Stimulated activated CD4-positive, alpha-beta T cell treated with anti-CD3 and anti-CD28 coated beads, Interleukin-12 subunit alpha, Interleukin-12 subunit beta, amount 100 ng/mL, for 24 hours (primary cell): ENCODE results near the gene OR5T1.

Experiments
- DNase-seq, 2 experiments: peaks; one replicate each; pipeline ENCODE4 v3.0.0-alpha.2; 2020; ENCODE audit warnings: low read depth in 2 of 2

OR5T1 gene

DNA sequence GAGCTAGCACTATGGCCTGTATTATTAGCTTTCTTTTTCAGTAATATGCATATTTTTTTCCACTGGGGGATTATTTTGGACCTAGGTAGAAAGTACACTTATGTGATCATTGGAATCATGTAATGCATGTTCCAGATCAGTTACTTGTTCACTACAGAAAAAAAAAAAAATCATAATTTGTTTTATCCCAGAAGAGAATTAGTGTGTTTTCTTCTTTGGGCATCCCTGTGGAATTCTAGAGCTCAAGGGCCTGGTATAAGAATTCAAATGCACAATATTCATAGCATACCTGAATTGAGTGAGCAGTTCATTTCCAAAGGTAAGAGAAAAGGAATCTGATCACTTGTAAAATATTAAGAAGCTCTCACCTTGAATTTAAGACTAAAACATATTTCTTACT is at the start of gene OR5T1:
Gene OR5T1 (plus strand): TSS at position 301 of the 400 bp plus-strand sequence. CDS start 1,485 bp downstream, outside the sequence.
- no peak for DNase-seq

DNA sequence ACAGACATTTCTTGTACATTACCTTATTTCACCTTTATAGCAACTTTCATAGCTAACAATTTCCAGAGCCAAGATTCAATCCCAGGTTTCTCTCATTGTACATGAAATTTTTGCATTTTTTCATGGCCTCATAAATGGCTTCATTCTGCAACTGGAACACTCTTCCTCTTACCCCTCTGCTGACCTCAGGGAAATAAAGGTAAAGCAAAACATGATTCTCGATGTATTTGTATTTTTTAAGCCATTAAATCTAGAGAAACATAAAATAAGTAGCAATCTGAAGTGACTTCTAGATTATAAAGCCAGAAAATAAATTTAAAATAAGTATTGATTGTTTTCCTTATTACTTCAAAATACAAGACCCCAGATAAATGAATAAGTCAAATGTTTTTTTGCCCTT is 39.8 kb upstream of the OR5T1 start, which contains the start of gene OR5T2:
Gene OR5T2 (minus strand): TSS at position 101 of the 400 bp plus-strand sequence. CDS start 1,193 bp downstream, outside the sequence.
- DNase-seq: no peak

DNA sequence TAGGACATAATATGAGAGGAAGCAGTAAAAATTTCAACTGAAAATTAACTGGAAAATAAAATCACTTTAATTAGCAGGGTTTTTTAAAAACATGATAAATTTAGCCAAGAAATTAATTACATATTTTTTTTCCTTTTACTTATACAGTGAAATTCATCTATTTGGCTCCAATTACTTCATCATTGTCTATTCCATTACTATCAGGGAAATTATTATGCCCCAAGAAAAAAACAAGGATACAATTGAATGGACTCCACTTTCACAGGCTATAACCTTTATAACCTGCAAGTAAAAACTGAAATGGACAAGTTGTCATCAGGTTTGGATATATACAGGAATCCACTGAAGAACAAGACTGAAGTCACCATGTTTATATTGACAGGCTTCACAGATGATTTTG is 22.0 kb upstream of the OR5T1 start, which contains the start of gene OR5T3:
Gene OR5T3 (plus strand): TSS at position 301 of the 400 bp plus-strand sequence. CDS start 0 bp downstream, at position 301.
- DNase-seq: no peak

DNA sequence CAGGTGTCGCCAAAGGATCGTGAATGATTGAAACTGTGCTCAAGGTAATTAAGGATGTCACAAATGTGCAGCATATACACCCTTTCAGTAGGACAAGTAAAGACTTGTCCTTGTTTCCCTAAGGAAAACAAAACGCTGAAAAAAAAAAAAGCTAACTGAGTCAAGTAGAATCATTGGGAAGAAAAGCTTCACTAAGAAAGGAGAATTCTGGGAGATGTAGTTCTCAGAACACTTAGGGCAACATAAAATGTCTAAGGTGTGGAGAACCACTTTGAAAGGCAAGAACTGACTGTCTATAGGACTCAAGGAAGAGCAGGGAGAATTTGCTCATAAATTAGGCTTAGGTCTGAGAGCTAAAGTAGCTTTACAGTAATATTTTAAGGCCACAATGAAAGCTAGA is 2.9 kb upstream of the OR5T1 start:
- no peak for DNase-seq

DNA sequence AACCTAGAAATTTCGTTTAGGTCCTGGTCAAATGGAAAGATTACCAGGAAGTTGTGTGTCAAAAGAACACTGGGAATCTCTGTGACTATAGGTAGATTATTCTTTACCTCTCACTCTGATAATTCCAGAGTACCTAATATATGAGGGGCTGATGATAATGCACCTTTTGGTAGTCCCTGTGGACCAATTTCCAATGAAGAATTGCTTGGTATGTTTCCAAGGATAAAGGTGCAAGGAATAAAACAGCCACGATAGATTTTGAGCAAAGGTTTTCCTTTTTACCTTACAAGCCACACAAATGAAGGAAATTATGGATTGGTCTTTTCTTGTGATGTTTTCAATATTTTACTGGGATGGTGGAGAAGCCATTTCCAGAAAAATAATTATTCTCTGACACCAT is 18.2 kb downstream of the OR5T1 start, which contains the start of gene OR8H1:
Gene OR8H1 (minus strand): TSS at position 101 of the 400 bp plus-strand sequence. CDS start 1,192 bp downstream, outside the sequence.
- no peak for DNase-seq

DNA sequence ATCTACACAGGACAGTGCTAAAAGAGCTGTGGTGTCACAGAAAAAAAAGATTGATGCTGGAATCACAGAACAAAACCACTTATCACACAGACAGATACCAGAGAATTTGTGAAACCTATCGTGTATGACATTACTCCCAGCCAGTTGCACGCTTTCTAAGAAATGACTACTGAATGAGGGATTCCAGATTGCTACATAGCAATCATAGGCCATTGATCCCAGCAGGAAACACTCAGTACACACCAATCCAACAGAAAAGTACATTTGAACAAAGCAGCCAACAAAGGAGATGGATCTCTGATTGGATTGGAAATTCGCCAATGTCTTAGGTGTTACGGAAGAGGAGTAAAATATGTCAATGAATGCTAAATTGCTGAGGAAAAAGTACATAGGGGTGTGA is 22.9 kb downstream of the OR5T1 start:
- no peak for DNase-seq

DNA sequence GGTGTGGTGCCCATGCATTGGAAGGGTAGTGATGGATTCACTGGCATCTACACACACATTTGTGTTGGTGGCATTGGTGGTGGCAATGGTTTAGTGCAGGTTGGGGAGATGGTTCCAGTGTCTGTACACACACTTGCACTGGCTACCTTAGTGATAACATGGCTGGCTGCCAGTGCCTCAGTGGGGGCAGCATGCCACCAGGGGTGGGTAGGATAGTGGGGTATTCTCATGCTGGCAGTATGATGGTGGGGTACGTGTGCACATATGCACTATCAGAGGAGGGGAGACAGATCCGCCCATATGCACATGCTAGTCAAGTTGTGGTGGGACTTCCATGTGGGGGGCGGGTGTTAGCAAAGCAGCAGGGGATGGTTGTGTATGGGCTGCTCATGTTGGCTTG is 33.9 kb downstream of the OR5T1 start:
- no peak for DNase-seq

DNA sequence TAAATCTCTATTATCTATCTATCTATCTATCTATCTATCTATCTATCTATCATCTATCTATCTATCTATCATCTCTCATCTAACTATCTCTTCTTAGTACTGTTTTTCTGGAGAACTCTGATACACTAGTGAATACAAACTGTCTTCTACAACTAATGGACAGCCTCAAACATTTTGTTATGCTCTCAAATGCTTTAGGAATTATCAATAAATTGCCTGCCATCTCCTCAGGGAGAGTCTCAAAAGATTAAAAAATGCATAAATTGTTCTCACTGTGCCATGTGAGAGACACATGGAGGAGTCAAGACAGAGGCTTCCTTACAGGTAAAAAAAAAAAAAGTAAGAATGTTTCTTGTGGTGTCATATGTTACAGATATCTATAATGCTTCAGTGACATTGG is 40.9 kb downstream of the OR5T1 start, which contains the start of gene OR8K3:
Gene OR8K3 (plus strand): TSS at position 301 of the 400 bp plus-strand sequence. CDS start 3,163 bp downstream, outside the sequence.
- no peak for DNase-seq
